HCT116 (cell line): Measurements from ENCODE around the gene PTDSS2. TPM values are rescaled to one million over a fixed set of nuclear protein-coding genes. Genes with fewer than 3 reads are reported as not detected.

ENCODE experiments used
- ATAC-seq: fragments of 200-7000 bp; cut with Tn5 transposase; 2 replicates; pipeline ENCODE4 v1.9.1; 2020; ENCODE audit warnings: mild to moderate bottlenecking, moderate library complexity
- BruUV-seq: library from RNA; stranded (reverse); fragments of 400-500 nt; replicated peaks from 2 replicates; lab custom pipeline; 2021; lab: Mats Ljungman, UMichigan
- CTCF ChIA-PET: fragments of 300-600 bp; sonication (Branson Sonifier 250); formaldehyde crosslinking; loops from one replicate; lab custom pipeline; 2021; ENCODE audit warnings: antibody characterized with exemption; lab: Charles Lee
- POLR2A ChIA-PET: fragments of 300-600, 350-600 bp; sonication (Branson Sonifier 250); formaldehyde crosslinking; loops from one replicate; lab custom pipeline; 2021; ENCODE audit warnings: antibody characterized with exemption; lab: Charles Lee
- RAD21 ChIA-PET, 2 experiments: fragments of 300-600 bp; sonication (Branson Sonifier 250); formaldehyde crosslinking; loops; one replicate each; lab custom pipeline; 2023; ENCODE audit warnings: low total read pairs in 2 of 2; ENCODE audit not compliant: uncharacterized antibody in 2 of 2, unreplicated experiment in 2 of 2, low non-redundant PET in 1 of 2; lab: Charles Lee
- DNase-seq: peaks from one replicate; pipeline ENCODE4 v3.0.0-alpha.2; 2010; ENCODE audit warnings: low read depth, low spot score
- H2AFZ ChIP-seq: fragments of 200-600 bp; shearing (Covaris generic), sonication (generic); 2 replicates; pipeline ENCODE4 v1.6.1; 2017; ENCODE audit warnings: low read depth, mixed run types, mixed read lengths, antibody characterized with exemption, low read length; ENCODE audit not compliant: poor library complexity, severe bottlenecking
- H3K27ac ChIP-seq: 2 replicates; pipeline ENCODE4 v1.5.1; 2012; ENCODE audit warnings: low read depth, low read length
- H3K27me3 ChIP-seq: fragments of 200-600 bp; sonication (generic); 2 replicates; pipeline ENCODE4 v1.6.1; 2016; ENCODE audit warnings: mixed run types, low read length, mixed read lengths; ENCODE audit not compliant: insufficient read depth
- H3K36me3 ChIP-seq, 2 experiments: fragments of 200-500 bp in 1 of 2; fragments of 200-600 bp in 1 of 2; sonication (Bioruptor generic) in 1 of 2; sonication (generic) in 1 of 2; 2 replicates each; pipeline versions ENCODE4 v1.5.1 to v1.6.1; 2014 to 2016; ENCODE audit warnings: low read length in 2 of 2, inconsistent platforms in 1 of 2, mixed read lengths in 1 of 2, mixed run types in 1 of 2; ENCODE audit not compliant: insufficient read depth in 2 of 2, control insufficient read depth in 1 of 2
- H3K4me1 ChIP-seq, 2 experiments: fragments of 200-600 bp in 1 of 2; sonication (generic) in 1 of 2; 2 replicates each; pipeline versions ENCODE4 v1.5.1 to v1.6.1; 2012 to 2017; ENCODE audit warnings: low read length in 2 of 2, inconsistent platforms in 1 of 2, mild to moderate bottlenecking in 1 of 2, mixed read lengths in 1 of 2, mixed run types in 1 of 2, moderate library complexity in 1 of 2; ENCODE audit not compliant: insufficient read depth in 2 of 2, control insufficient read depth in 1 of 2
- H3K4me2 ChIP-seq: fragments of 200-600 bp; sonication (generic); 2 replicates; pipeline ENCODE4 v1.6.1; 2017; ENCODE audit warnings: mixed run types, low read length, mixed read lengths
- H3K4me3 ChIP-seq, 2 experiments: fragments of 200-600 bp in 1 of 2; sonication (generic) in 1 of 2; replicated peaks in 1 of 2; 2 replicates each; pipeline ENCODE4 v1.5.1; 2011 to 2016; ENCODE audit warnings: low read length in 2 of 2, control low read depth in 1 of 2, low read depth in 1 of 2, mild to moderate bottlenecking in 1 of 2, mixed read lengths in 1 of 2, mixed run types in 1 of 2
- H3K79me2 ChIP-seq: fragments of 200-600 bp; sonication (generic); 2 replicates; pipeline ENCODE4 v1.6.1; 2017; ENCODE audit warnings: mild to moderate bottlenecking, mixed run types, low read length, moderate library complexity, mixed read lengths; ENCODE audit not compliant: insufficient read depth
- H3K9ac ChIP-seq: fragments of 200-600 bp; sonication (generic); 2 replicates; pipeline ENCODE4 v1.6.1; 2016; ENCODE audit warnings: low read length, mixed read lengths
- H3K9me2 ChIP-seq: fragments of 200-600 bp; sonication (generic), shearing (Covaris generic); 2 replicates; pipeline ENCODE4 v1.6.1; 2017; ENCODE audit warnings: mixed run types, mild to moderate bottlenecking, moderate library complexity; ENCODE audit not compliant: insufficient read depth
- H3K9me3 ChIP-seq, 2 experiments: fragments of 200-500 bp in 1 of 2; fragments of 200-600 bp in 1 of 2; sonication (Bioruptor generic) in 1 of 2; sonication (generic) in 1 of 2; 2 replicates each; pipeline ENCODE4 v1.6.1; 2014 to 2017; ENCODE audit warnings: low read length in 2 of 2, mixed read lengths in 2 of 2, inconsistent platforms in 1 of 2, low read depth in 1 of 2, mild to moderate bottlenecking in 1 of 2, mixed run types in 1 of 2, moderate library complexity in 1 of 2; ENCODE audit not compliant: control insufficient read depth in 1 of 2, insufficient read depth in 1 of 2
- H4K20me1 ChIP-seq: fragments of 200-600 bp; sonication (generic), shearing (Covaris generic); 2 replicates; pipeline ENCODE4 v1.6.1; 2017; ENCODE audit warnings: mixed run types, mild to moderate bottlenecking, moderate library complexity; ENCODE audit not compliant: insufficient read depth
- CTCF ChIP-seq, 3 experiments: fragments of 200-600 bp in 1 of 3; sonication (generic) in 1 of 3; IDR thresholded peaks in 2 of 3; conservative IDR thresholded peaks in 1 of 3; 2 replicates each; pipeline ENCODE4 v1.5.1; 2012 to 2017; ENCODE audit warnings: low read depth in 2 of 3, low read length in 2 of 3, antibody characterized with exemption in 1 of 3, borderline replicate concordance in 1 of 3, control low read depth in 1 of 3, mild to moderate bottlenecking in 1 of 3, mixed read lengths in 1 of 3, mixed run types in 1 of 3, moderate library complexity in 1 of 3; ENCODE audit not compliant: insufficient read depth in 1 of 3
- ELF1 ChIP-seq: IDR thresholded peaks from 2 replicates; pipeline ENCODE4 v1.6.1; 2012; ENCODE audit warnings: low read depth, borderline replicate concordance
- EZH2 ChIP-seq: fragments of 200-600 bp; sonication (generic); IDR thresholded peaks from 2 replicates; pipeline ENCODE4 v1.6.1; 2017; ENCODE audit warnings: antibody characterized with exemption, mixed run types
- EZH2phosphoT487 ChIP-seq: fragments of 200-600 bp; IDR thresholded peaks from 2 replicates; pipeline ENCODE4 v1.6.1; 2018; ENCODE audit warnings: antibody characterized with exemption, borderline replicate concordance
- FOSL1 ChIP-seq: IDR thresholded peaks from 2 replicates; pipeline ENCODE4 v1.6.1; 2012; ENCODE audit warnings: low read depth
- JUND ChIP-seq: IDR thresholded peaks from 2 replicates; pipeline ENCODE4 v1.6.1; 2012
- POLR2A ChIP-seq: IDR thresholded peaks from 2 replicates; pipeline ENCODE4 v1.7.0; 2011; ENCODE audit warnings: borderline replicate concordance; ENCODE audit not compliant: insufficient read depth, insufficient read length; ENCODE audit errors: extremely low read depth
- SIN3A ChIP-seq: IDR thresholded peaks from 2 replicates; pipeline ENCODE4 v1.6.1; 2012; ENCODE audit warnings: low read depth
- SP1 ChIP-seq: IDR thresholded peaks from 2 replicates; pipeline ENCODE4 v1.6.1; 2012; ENCODE audit warnings: low read depth
- SRF ChIP-seq: IDR thresholded peaks from 2 replicates; pipeline ENCODE4 v1.6.1; 2012; ENCODE audit warnings: low read depth
- ZFX ChIP-seq: fragments of 450-650 bp; IDR thresholded peaks from 2 replicates; pipeline ENCODE4 v1.6.1; 2017
- ZNF274 ChIP-seq: fragments of 200-500 bp; sonication (Bioruptor generic); IDR thresholded peaks from 2 replicates; pipeline ENCODE4 v1.6.1; 2014; ENCODE audit warnings: mild to moderate bottlenecking, low read depth, low read length, inconsistent platforms
- intact Hi-C: fragments of 100-400 bp; cut with micrococcal nuclease; formaldehyde crosslinking; loops from 2 replicates; pipeline ENCODE4 v1.10.0; 2022
- total RNA-seq: library from RNA; stranded (reverse); gene quantifications from one replicate; pipeline ENCODE4 v1.2.1, GENCODE V29; 2021; ENCODE audit not compliant: unreplicated experiment
- TF ChIP-seq, protein P1 (sequence below): IDR thresholded peaks from 2 replicates; pipeline ENCODE4 v1.6.1; 2011; ENCODE audit warnings: mild to moderate bottlenecking, low read length, moderate library complexity; ENCODE audit not compliant: insufficient replicate concordance; ENCODE audit errors: extremely low read depth

Gene PTDSS2
- total RNA-seq, 1 experiment from 2014 or later, result 40.1 TPM

DNA sequence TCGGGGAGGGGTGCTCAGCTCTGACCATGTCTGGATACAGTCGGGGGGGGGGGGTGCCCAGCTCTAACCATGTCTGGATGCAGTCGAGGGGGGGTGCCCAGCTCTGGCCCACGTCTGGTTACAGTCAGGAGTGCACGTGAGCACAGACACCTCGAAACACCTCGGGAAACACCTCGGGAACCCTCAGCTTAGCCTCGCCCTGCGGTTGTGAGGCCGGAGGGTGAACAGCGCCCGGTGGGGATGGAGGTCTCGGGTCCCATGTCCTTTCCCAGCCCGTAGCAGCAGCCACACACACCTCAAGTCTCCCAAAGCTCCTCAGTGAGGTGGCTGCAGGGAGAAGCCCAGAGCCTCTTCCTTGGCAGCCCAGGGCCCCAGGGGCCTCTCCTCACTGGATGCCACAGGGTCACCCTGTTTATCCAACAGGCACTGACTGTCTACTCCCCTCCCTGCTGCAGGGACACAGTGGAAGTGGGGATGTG, 37.4 kb upstream of the PTDSS2 start:
- peaks cover 15 to 47% of the 10 kb centered on the region in 2 experiments for H3K4me1 ChIP-seq
- no peak for TF ChIP-seq EZH2
- TF ChIP-seq ZFX, result no peak
- TF ChIP-seq, protein P1, sequence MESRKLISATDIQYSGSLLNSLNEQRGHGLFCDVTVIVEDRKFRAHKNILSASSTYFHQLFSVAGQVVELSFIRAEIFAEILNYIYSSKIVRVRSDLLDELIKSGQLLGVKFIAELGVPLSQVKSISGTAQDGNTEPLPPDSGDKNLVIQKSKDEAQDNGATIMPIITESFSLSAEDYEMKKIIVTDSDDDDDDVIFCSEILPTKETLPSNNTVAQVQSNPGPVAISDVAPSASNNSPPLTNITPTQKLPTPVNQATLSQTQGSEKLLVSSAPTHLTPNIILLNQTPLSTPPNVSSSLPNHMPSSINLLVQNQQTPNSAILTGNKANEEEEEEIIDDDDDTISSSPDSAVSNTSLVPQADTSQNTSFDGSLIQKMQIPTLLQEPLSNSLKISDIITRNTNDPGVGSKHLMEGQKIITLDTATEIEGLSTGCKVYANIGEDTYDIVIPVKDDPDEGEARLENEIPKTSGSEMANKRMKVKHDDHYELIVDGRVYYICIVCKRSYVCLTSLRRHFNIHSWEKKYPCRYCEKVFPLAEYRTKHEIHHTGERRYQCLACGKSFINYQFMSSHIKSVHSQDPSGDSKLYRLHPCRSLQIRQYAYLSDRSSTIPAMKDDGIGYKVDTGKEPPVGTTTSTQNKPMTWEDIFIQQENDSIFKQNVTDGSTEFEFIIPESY, result no peak
- no peak for TF ChIP-seq SIN3A
- no peak for TF ChIP-seq EZH2phosphoT487
- no peak for TF ChIP-seq POLR2A
- no peak for TF ChIP-seq SRF
- TF ChIP-seq SP1, result no peak
- no peak for TF ChIP-seq ELF1
- TF ChIP-seq ZNF274, result no peak
- no peak for TF ChIP-seq FOSL1
- no peak for TF ChIP-seq JUND
- TF ChIP-seq CTCF (IDR thresholded peaks at IDR 0.05 in 2 of 3, conservative IDR thresholded peaks at IDR 0.05 in 1 of 3; ENCODE audit: borderline replicate concordance in 1 of 3, insufficient read depth in 1 of 3, low read depth in 2 of 3, low read length in 2 of 3), result no peak
- ChIA-PET CTCF (interaction anchor here (1.4 kb wide), 1 partner anchor 35 kb away, joined by 3 read pairs; no protein-coding TSS in a partner anchor), RAD21 (no interaction called here), POLR2A (no interaction called here)
- intact Hi-C loops, result no loop called here
- no peak overlapping the region for H2AFZ ChIP-seq
- H4K20me1 ChIP-seq, result no peaks in the 10 kb centered on the region
- H3K27me3 ChIP-seq, result no peaks in the 10 kb centered on the region
- H3K9me3 ChIP-seq, result no peaks in the 10 kb centered on the region
- H3K27ac ChIP-seq, result no peak overlapping the region
- no peak overlapping the region for H3K4me2 ChIP-seq
- DNase-seq (no peak), ATAC-seq (no peak)
- no peaks in the 10 kb centered on the region for H3K36me3 ChIP-seq
- no TSS peak for BruUV-seq
- no peaks in the 10 kb centered on the region; the same call in 1 of the 2 replicates for H3K79me2 ChIP-seq
- no peak overlapping the region for H3K4me3 ChIP-seq
- H3K9me2 ChIP-seq, result no peaks in the 10 kb centered on the region
- H3K9ac ChIP-seq, result no peak overlapping the region
